ENCODE measurements around the gene PCDH9.

DNA sequence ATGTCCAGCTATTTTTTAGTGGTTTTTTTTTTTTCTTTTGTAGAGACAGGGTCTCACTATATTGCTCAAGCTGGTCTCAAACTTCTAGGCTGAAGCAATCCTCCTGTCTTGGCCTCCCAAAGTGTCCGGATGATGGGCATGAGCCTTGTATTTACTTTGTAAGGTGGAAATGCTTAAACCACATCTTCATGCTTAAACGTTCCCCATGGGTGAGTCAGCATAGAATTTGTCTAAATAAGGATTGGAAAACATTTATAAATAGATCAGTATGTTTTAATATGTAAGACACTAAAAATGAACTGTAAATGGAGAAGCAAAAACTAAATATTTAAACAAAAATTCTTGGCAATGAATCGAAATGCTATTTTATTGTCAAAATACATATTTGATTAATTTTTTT lies 698.0 kb downstream of the PCDH9 start:
- TF ChIP-seq, protein P1, sequence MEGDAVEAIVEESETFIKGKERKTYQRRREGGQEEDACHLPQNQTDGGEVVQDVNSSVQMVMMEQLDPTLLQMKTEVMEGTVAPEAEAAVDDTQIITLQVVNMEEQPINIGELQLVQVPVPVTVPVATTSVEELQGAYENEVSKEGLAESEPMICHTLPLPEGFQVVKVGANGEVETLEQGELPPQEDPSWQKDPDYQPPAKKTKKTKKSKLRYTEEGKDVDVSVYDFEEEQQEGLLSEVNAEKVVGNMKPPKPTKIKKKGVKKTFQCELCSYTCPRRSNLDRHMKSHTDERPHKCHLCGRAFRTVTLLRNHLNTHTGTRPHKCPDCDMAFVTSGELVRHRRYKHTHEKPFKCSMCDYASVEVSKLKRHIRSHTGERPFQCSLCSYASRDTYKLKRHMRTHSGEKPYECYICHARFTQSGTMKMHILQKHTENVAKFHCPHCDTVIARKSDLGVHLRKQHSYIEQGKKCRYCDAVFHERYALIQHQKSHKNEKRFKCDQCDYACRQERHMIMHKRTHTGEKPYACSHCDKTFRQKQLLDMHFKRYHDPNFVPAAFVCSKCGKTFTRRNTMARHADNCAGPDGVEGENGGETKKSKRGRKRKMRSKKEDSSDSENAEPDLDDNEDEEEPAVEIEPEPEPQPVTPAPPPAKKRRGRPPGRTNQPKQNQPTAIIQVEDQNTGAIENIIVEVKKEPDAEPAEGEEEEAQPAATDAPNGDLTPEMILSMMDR (conservative IDR thresholded peaks at IDR 0.05; ENCODE audit: low read depth, low read length) = no peak
- TF ChIP-seq EZH2 (IDR thresholded peaks at IDR 0.05; ENCODE audit: borderline replicate concordance, low read depth, low read length, poor library complexity, severe bottlenecking) = no peak

Measured in A673 (cell line).